ENCODE data around the gene PICK1. TPM values are rescaled to one million over a fixed set of nuclear protein-coding genes. Genes with fewer than 3 reads are reported as not detected.
"Not testable (repeated sequence)": the region's sequence is repeated elsewhere in the genome, so short reads cannot be mapped to it uniquely, and the experiment has no call there.

The PICK1 gene
- total RNA-seq, 1 experiment from 2014 or later, result 19.4 TPM

DNA sequence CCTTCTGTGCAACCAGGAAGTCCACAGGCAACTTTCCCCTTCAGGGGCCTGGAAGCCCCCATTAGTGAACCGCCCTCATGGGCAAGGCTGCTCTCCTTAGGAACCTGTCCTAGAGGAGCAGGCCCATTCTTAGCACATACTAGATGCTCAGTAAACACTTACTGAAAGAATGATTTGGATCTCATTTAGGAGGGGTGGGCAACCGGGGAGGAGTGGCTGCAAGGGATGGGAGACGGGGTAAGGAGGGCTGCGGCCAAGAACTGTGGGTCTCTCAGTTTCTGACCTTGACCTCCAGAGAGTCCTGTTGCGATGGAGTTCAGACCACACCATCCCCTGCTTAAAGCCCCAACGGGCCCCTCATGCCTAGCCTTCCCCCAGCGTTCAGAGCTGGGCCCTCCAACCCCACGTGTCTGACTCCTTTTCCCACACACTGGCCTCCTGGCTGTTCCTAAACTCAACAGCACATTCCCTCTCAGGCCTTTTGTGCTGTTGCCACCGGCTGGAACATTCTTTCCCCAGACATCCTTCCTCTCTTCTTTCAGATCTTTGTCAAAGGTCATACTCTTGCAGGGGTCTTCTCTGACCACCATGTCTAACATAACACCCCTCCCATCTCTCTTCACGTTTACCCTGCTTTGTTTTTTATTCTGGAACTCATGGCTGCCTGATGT lies 20.7 kb upstream of the PICK1 start:
- DNase-seq, result no peak
- no peak overlapping the region for H3K4me3 ChIP-seq (ENCODE audit: insufficient read depth, low read depth, low read length)
- H3K27me3 ChIP-seq (ENCODE audit: control insufficient read depth, insufficient read depth, low read length), result no peaks in the 10 kb centered on the region
- no peaks in the 10 kb centered on the region for H3K36me3 ChIP-seq (replicated peaks; ENCODE audit: control insufficient read depth, insufficient read depth, low read length)

- DNase-seq; H3K27me3 ChIP-seq (ENCODE audit: control insufficient read depth, insufficient read depth, low read length); H3K36me3 ChIP-seq (replicated peaks; ENCODE audit: control insufficient read depth, insufficient read depth, low read length); H3K4me3 ChIP-seq (ENCODE audit: insufficient read depth, low read depth, low read length): not testable (repeated sequence)
Measured at GRCh38 chr22:38037367-38038150, 19.6 kb upstream of the PICK1 start.

DNA sequence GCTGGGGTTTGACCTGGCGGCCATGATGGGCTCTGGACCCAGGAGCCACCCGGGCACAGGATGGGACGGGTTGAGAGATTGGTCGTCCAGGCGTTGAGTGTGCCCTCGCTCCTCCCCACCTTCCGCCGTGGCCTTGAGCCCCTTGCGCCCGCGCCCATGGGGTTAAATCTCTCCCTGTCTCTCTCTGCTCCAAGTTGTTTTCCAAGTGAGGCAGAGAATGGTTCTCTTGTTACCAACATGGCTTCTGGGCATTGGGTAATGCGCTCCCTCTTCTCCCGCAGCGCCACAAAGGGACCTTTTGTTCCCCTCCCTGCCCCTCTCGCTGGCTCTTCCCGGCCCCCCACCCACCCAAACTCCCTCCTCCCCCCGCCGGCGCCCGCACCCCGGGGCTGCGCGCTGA lies 18.8 kb upstream of the PICK1 start:
- Histone ChIP-seq H3K27me3 (ENCODE audit: control insufficient read depth, insufficient read depth, low read length) (no peaks in the 10 kb centered on the region), H3K4me3 (ENCODE audit: insufficient read depth, low read depth, low read length) (no peak overlapping the region), H3K36me3 (replicated peaks; ENCODE audit: control insufficient read depth, insufficient read depth, low read length) (no peaks in the 10 kb centered on the region)
- no peak for DNase-seq

GRCh38 chr22:38038890-38039812 lies 18.1 kb upstream of the PICK1 start:
- H3K36me3 ChIP-seq (replicated peaks; ENCODE audit: control insufficient read depth, insufficient read depth, low read length), result no peaks in the 10 kb centered on the region
- peak; percentile 65 for DNase-seq
- H3K4me3 ChIP-seq (ENCODE audit: insufficient read depth, low read depth, low read length), result no peak overlapping the region
- no peaks in the 10 kb centered on the region for H3K27me3 ChIP-seq (ENCODE audit: control insufficient read depth, insufficient read depth, low read length)

GRCh38 chr22:38040953-38041759 lies 16.0 kb upstream of the PICK1 start:
- DNase-seq, result no peak
- Histone ChIP-seq H3K27me3 (ENCODE audit: control insufficient read depth, insufficient read depth, low read length) (no peaks in the 10 kb centered on the region), H3K4me3 (ENCODE audit: insufficient read depth, low read depth, low read length) (no peak overlapping the region), H3K36me3 (replicated peaks; ENCODE audit: control insufficient read depth, insufficient read depth, low read length) (no peaks in the 10 kb centered on the region)

- H3K4me3 ChIP-seq (ENCODE audit: insufficient read depth, low read depth, low read length), result no peak overlapping the region
Measured at GRCh38 chr22:38041760-38042487, 15.3 kb upstream of the PICK1 start.

GRCh38 chr22:38042488-38042790 lies 14.8 kb upstream of the PICK1 start:
- no peak for DNase-seq
- H3K27me3 ChIP-seq (ENCODE audit: control insufficient read depth, insufficient read depth, low read length), result no peaks in the 10 kb centered on the region

More at GRCh38 chr22:38041760-38042487, 15.3 kb upstream of the PICK1 start:
- Histone ChIP-seq H3K27me3 (ENCODE audit: control insufficient read depth, insufficient read depth, low read length) (no peaks in the 10 kb centered on the region), H3K36me3 (replicated peaks; ENCODE audit: control insufficient read depth, insufficient read depth, low read length) (no peaks in the 10 kb centered on the region)
- DNase-seq, result no peak

GRCh38 chr22:38043151-38044039 lies 13.8 kb upstream of the PICK1 start:
- H3K4me3 ChIP-seq (ENCODE audit: insufficient read depth, low read depth, low read length), result no peak overlapping the region
- DNase-seq, result no peak
- H3K27me3 ChIP-seq (ENCODE audit: control insufficient read depth, insufficient read depth, low read length), result no peaks in the 10 kb centered on the region
- no peaks in the 10 kb centered on the region for H3K36me3 ChIP-seq (replicated peaks; ENCODE audit: control insufficient read depth, insufficient read depth, low read length)

More at GRCh38 chr22:38042488-38042790, 14.8 kb upstream of the PICK1 start:
- Histone ChIP-seq H3K36me3 (replicated peaks; ENCODE audit: control insufficient read depth, insufficient read depth, low read length) (no peaks in the 10 kb centered on the region), H3K4me3 (ENCODE audit: insufficient read depth, low read depth, low read length) (no peak overlapping the region)

GRCh38 chr22:38046070-38046748 lies 11.0 kb upstream of the PICK1 start:
- H3K4me3 ChIP-seq (ENCODE audit: insufficient read depth, low read depth, low read length), result no peak overlapping the region
- no peaks in the 10 kb centered on the region for H3K36me3 ChIP-seq (replicated peaks; ENCODE audit: control insufficient read depth, insufficient read depth, low read length)
- H3K27me3 ChIP-seq (ENCODE audit: control insufficient read depth, insufficient read depth, low read length), result no peaks in the 10 kb centered on the region
- DNase-seq, result peak; percentile 43

- DNase-seq, result peak; percentile 41
- H3K4me3 ChIP-seq (ENCODE audit: insufficient read depth, low read depth, low read length), result no peak overlapping the region
Measured at GRCh38 chr22:38049812-38050619, 7.2 kb upstream of the PICK1 start.

GRCh38 chr22:38050720-38051119 lies 6.5 kb upstream of the PICK1 start:
- Histone ChIP-seq H3K4me3 (ENCODE audit: insufficient read depth, low read depth, low read length) (no peak overlapping the region), H3K27me3 (ENCODE audit: control insufficient read depth, insufficient read depth, low read length) (no peaks in the 10 kb centered on the region), H3K36me3 (replicated peaks; ENCODE audit: control insufficient read depth, insufficient read depth, low read length) (no peaks in the 10 kb centered on the region)
- no peak for DNase-seq

More at GRCh38 chr22:38049812-38050619, 7.2 kb upstream of the PICK1 start:
- Histone ChIP-seq H3K27me3 (ENCODE audit: control insufficient read depth, insufficient read depth, low read length) (no peaks in the 10 kb centered on the region), H3K36me3 (replicated peaks; ENCODE audit: control insufficient read depth, insufficient read depth, low read length) (no peaks in the 10 kb centered on the region)

- Histone ChIP-seq H3K36me3 (replicated peaks; ENCODE audit: control insufficient read depth, insufficient read depth, low read length) (no peaks in the 10 kb centered on the region), H3K4me3 (ENCODE audit: insufficient read depth, low read depth, low read length) (no peak overlapping the region), H3K27me3 (ENCODE audit: control insufficient read depth, insufficient read depth, low read length) (no peaks in the 10 kb centered on the region)
- DNase-seq, result peak; percentile 50
Measured at GRCh38 chr22:38051261-38051660, 5.9 kb upstream of the PICK1 start.
